Activated CD4-positive, alpha-beta T cell treated with anti-CD3 and anti-CD28 coated beads for 1 hour (primary cell): ENCODE results near the gene NT5C3A.
"Not testable (repeated sequence)": the region's sequence is repeated elsewhere in the genome, so short reads cannot be mapped to it uniquely, and the experiment has no call there.

Experiments used
- DNase-seq: peaks from one replicate; pipeline ENCODE4 v3.0.0-alpha.2; 2020

The NT5C3A gene

DNA sequence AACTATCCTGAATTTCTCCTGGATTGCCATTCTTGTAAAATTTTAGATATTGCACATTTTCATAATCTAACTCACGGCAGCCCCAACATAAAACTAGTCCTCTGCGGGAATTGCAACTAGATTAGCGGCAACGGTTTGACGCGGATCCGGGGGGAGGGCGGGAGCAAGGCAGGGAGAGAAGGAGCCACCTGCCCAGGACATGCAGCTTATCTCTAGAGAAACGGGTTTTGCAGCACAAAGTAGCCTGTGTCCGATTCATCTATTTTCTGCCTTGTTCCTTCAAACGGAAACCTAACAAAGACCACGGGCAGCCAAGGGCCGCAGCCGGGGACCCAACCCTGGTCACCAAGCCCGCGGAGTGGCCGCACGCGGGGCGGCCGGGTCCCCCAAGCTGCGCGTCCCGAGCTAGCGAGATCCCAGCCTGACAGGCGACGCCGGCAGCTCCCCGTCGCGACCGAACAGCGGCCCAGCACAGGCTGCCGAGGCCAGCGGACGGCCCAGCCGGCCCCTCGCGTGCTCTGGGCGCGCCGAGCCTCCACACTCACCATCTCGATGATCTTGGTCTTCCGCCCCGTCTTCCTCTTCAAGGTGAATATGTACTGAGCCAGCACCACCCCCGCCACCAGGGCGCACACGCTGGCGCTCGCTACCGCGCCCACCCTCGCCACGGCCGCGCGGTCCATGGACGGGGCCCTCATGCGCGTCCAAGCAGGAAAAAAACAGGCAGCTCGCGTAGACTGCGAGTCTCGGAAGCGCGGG lies at the start of gene NT5C3A:
TSS of gene NT5C3A (minus strand) at position 754 of the 759 bp plus-strand sequence. CDS start at position 683, 71 bp downstream.
- peak; percentile 9 for DNase-seq

DNA sequence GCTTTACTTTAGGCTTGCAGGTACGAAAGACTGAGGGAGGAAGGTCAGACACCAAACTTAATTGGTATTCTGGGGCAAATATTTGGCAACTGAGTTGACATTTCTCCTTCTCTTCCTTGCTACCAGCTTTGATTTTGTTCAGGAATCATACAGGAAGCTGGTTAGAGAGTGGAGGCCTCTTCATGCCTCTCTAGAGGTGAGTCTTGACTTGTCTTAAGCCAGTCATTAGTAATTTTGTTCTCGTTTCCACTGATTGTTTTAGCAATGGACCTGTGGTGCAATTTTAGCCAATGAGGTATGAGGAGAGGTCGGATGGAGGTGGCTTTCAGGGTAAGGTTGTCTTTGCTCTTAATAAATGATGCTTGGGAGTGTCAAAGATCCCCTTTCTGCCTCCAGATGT lies 49.0 kb upstream of the NT5C3A start:
- no peak for DNase-seq

- no peak for DNase-seq
Observed at GRCh38 chr7:33109758-33110238, 47.2 kb upstream of the NT5C3A start.

DNA sequence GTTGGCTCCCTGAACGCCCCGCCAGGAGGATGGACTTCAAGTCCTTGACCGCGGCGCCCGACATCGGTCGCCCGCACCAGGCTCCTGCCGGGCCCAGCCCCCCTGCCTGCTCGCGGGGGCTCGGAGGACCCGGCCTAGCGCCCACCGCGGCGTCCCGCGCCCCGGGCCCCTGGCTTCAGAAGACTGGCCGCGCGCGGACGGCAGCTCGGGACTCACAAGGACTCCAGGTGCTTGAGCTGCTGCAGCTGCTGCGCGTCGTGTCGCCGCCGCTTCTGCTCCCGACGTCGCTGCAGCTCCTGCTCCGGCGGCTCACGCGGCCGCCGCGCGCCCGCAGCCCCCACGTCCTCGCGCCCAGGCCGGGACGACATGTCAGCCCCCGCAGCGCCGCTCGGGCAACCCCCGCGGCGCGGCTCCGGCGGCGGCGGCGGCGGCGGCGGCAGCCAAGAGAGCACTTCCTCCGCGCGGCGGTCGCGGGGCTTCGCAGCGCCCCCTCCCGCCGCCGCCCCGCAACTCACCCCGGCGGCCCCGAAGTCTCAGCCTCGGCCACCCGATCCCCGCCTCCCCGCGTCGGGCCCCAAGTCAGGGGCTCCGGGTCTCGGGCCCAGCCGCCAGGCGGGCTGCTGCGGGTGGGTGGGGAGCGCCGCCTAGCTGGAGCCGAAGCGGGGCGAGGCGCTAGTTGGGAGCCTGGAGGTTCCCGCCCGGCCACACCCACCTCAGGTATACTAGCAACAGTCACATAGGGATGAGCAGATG lies 46.6 kb upstream of the NT5C3A start, which contains the start of gene RP9:
TSS of gene RP9 (minus strand) at position 400 of the 753 bp plus-strand sequence. CDS start at position 368, 32 bp downstream.
- DNase-seq, result peak; percentile 68

GRCh38 chr7:33108554-33109004 lies 46.0 kb upstream of the NT5C3A start:
- no peak for DNase-seq

GRCh38 chr7:33107136-33108066 lies 44.8 kb upstream of the NT5C3A start:
- DNase-seq, result no peak

GRCh38 chr7:33101906-33102305 lies 39.3 kb upstream of the NT5C3A start:
- no peak for DNase-seq

DNA sequence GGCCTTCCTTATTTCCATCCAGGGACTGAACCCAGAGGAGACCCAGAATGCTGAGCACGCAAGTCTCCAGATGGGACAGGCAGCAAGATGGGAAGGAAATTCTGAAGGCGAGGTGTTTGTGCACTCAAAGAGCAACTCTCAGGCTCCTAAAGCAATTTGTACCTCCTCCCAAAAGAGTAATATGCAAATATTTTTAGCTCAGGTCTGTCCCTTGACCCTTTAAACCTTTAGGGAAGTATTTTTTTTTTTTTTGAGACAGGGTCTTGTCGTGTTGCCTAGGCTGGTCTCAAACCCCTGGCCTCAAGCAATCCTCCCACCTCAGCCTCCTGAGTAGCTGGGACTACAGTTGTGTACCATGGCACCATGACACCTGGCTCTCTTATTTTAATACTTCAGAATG lies 38.2 kb upstream of the NT5C3A start:
- no peak for DNase-seq

GRCh38 chr7:33099154-33099940 lies 36.8 kb upstream of the NT5C3A start:
- DNase-seq, result no peak

GRCh38 chr7:33094745-33095275 lies 32.2 kb upstream of the NT5C3A start:
- not testable (repeated sequence) for DNase-seq

DNA sequence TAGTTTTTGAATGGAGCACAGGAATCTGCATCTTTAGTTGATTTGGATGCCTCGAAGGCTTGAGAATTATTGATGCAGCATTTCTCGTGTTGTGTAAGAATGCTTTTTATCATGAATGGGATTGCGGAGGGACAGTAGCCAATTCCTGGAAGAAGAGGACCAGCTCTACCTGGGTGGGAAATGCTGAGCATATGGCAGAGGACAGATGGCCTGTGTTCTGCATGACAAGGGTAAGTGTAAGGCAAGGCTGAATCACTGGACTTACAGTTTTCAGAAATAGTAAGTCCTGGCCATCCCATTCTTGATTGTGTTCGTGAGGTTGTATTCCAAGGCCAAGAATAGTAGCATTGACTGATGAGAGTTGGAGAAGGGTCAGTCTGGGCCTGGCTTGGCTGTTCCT lies 30.7 kb upstream of the NT5C3A start:
- DNase-seq, result no peak

- DNase-seq, result no peak
Observed at GRCh38 chr7:33091641-33092191, 29.1 kb upstream of the NT5C3A start.

- DNase-seq, result no peak
Observed at GRCh38 chr7:33091111-33091531, 28.5 kb upstream of the NT5C3A start.

DNA sequence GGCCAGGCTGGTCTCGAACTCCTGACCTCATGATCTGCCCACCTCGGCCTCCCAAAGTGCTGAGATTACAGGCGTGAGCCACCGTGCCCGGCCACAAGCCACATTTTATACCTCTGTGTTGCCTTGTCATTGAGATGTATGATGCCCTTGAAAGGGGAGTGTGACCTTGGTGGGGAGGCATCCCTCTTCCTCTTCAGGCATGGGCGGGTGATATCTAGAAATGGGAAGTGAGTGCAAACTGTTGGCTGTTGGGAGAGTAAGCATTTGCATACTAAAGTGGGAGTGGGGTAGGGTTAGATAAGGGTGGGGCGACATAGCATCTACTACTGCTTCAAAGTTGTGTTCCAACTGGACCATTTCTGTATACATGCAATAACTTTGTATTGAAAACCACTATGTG lies 26.6 kb upstream of the NT5C3A start:
- DNase-seq, result no peak

- DNase-seq, result no peak
Observed at GRCh38 chr7:33087858-33088257, 25.3 kb upstream of the NT5C3A start.

DNA sequence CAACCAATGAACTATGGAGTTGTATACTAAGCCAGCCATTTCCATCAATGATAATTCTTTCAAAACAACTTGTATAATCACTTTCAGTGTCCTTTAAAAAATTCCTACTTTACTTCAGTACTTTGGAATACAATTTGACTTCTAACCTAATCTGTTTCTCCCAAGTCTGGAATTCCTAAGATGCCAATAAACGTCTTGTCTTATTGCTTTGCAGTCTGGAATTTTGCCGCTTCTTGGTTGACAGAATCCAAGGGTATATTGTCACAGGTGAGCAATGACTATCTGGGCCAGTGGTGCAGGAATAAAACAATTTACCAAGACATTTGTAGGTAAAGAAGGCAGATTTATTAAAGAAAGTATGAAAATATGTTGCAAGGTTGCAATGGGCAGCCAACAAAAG lies 24.8 kb upstream of the NT5C3A start:
- no peak for DNase-seq

- no peak for DNase-seq
Observed at GRCh38 chr7:33079763-33080690, 17.5 kb upstream of the NT5C3A start.

GRCh38 chr7:33079096-33079495 lies 16.5 kb upstream of the NT5C3A start:
- DNase-seq, result no peak

GRCh38 chr7:33076737-33077136 lies 14.2 kb upstream of the NT5C3A start:
- DNase-seq, result no peak
